Cardiac muscle cell (in vitro differentiated cells and primary cell): ENCODE results near the gene HADH. TPM values are rescaled to one million over a fixed set of nuclear protein-coding genes. Genes with fewer than 3 reads are reported as not detected.

Experiments
- DNase-seq, 2 donors: peaks; one replicate each; pipeline versions ENCODE4 v3.0.0 to v3.0.0-alpha.2; 2010 to 2017; ENCODE audit warnings: low read depth in 1 of 2, low spot score in 1 of 2
- H3K27ac ChIP-seq: fragments of 200-600 bp; sonication (generic); 2 replicates; pipeline ENCODE4 v1.5.1; 2016
- H3K27me3 ChIP-seq: fragments of 200-600 bp; sonication (generic); 2 replicates; pipeline ENCODE4 v1.6.0; 2016; ENCODE audit warnings: control low read depth
- H3K36me3 ChIP-seq: fragments of 200-600 bp; sonication (generic); 2 replicates; pipeline ENCODE4 v1.5.1; 2016; ENCODE audit warnings: control low read depth
- H3K4me1 ChIP-seq: fragments of 200-600 bp; sonication (generic); 2 replicates; pipeline ENCODE4 v1.8.1; 2017; ENCODE audit warnings: low read depth, mild to moderate bottlenecking, mixed run types
- H3K4me3 ChIP-seq: fragments of 200-600 bp; sonication (generic); 2 replicates; pipeline ENCODE4 v1.5.1; 2016; ENCODE audit warnings: mild to moderate bottlenecking
- H3K9me3 ChIP-seq: fragments of 200-600 bp; sonication (generic); 2 replicates; pipeline ENCODE4 v1.5.1; 2017; ENCODE audit warnings: low read depth, mild to moderate bottlenecking, control low read depth
- CTCF ChIP-seq: IDR thresholded peaks from 2 replicates; pipeline ENCODE4 v1.5.1; 2012; ENCODE audit warnings: low read depth, mild to moderate bottlenecking, low read length
- polyA plus RNA-seq: library from polyadenylated mRNA; unstranded; fragments of >200 nt; fragmentation: Nextera tagmentation; extraction: Ambion mirVana; gene quantifications from 2 replicates; pipeline ENCODE4 v1.2.1, GENCODE V29; 2016
- total RNA-seq: library from RNA; depleted of rRNA; stranded (reverse); fragments of >200 nt; gene quantifications from 2 replicates; pipeline ENCODE4 v1.2.3, GENCODE V29; 2016

Gene HADH
- total and polyA plus RNA-seq, 2 experiments from 2014 or later = 59.1 to 84.7 TPM

- TF ChIP-seq CTCF = no peak
- no peak for DNase-seq
- H3K4me3 ChIP-seq = no peak overlapping the region
- peaks cover 32% of the 10 kb centered on the region for H3K36me3 ChIP-seq
- H3K9me3 ChIP-seq = no peaks in the 10 kb centered on the region
- no peak overlapping the region for H3K27ac ChIP-seq
- H3K4me1 ChIP-seq = no peaks in the 10 kb centered on the region
- H3K27me3 ChIP-seq = no peaks in the 10 kb centered on the region
These were observed 35.1 kb downstream of the HADH start for GRCh38 chr4:108024878-108025165.

- Histone ChIP-seq H3K4me3 (no peak overlapping the region), H3K36me3 (peaks cover 18% of the 10 kb centered on the region), H3K9me3 (no peaks in the 10 kb centered on the region), H3K27me3 (no peaks in the 10 kb centered on the region), H3K4me1 (peaks cover 7% of the 10 kb centered on the region), H3K27ac (no peak overlapping the region)
- no peak for TF ChIP-seq CTCF
- DNase-seq = no peak
These were observed 39.5 kb downstream of the HADH start for GRCh38 chr4:108029016-108029720.

GRCh38 chr4:108029731-108030130 lies 40.0 kb downstream of the HADH start:
- H3K4me3 ChIP-seq = no peak overlapping the region
- no peak for DNase-seq
- no peak for TF ChIP-seq CTCF
- H3K27ac ChIP-seq = no peak overlapping the region
- H3K36me3 ChIP-seq = peaks cover 12% of the 10 kb centered on the region
- H3K27me3 ChIP-seq = no peaks in the 10 kb centered on the region
- peaks cover 7% of the 10 kb centered on the region for H3K4me1 ChIP-seq
- no peaks in the 10 kb centered on the region for H3K9me3 ChIP-seq

- peak; percentile 66 for TF ChIP-seq CTCF
- Histone ChIP-seq H3K4me3 (no peak overlapping the region), H3K36me3 (peaks cover 6% of the 10 kb centered on the region), H3K9me3 (no peaks in the 10 kb centered on the region), H3K4me1 (peaks cover 7% of the 10 kb centered on the region), H3K27me3 (no peaks in the 10 kb centered on the region), H3K27ac (no peak overlapping the region)
- peak; percentile 60 to 77 for DNase-seq
These were observed 40.6 kb downstream of the HADH start for GRCh38 chr4:108030332-108030731.

- no peak for TF ChIP-seq CTCF
- Histone ChIP-seq H3K4me1 (peaks cover 18% of the 10 kb centered on the region), H3K36me3 (no peaks in the 10 kb centered on the region)
These were observed 41.9 kb downstream of the HADH start for GRCh38 chr4:108031427-108032083.

More at GRCh38 chr4:108031427-108032083, 41.9 kb downstream of the HADH start:
- Histone ChIP-seq H3K4me3 (no peak overlapping the region), H3K27ac (no peak overlapping the region), H3K27me3 (no peaks in the 10 kb centered on the region), H3K9me3 (no peaks in the 10 kb centered on the region)
- no peak for DNase-seq
